DOHH2 (cell line): ENCODE measurements around the gene RPL18.

Source experiments
- H3F3A ChIP-seq: fragments of 200-600 bp; sonication (generic), shearing (Covaris generic); 2 replicates; pipeline ENCODE4 v1.6.0; 2016; ENCODE audit warnings: antibody characterized with exemption, mild to moderate bottlenecking; ENCODE audit not compliant: control insufficient read depth, insufficient read depth
- H3K27ac ChIP-seq: fragments of 200-600 bp; sonication (generic); 2 replicates; pipeline ENCODE4 v1.5.1; 2014; ENCODE audit warnings: low read depth, mild to moderate bottlenecking, low read length, moderate library complexity
- H3K27me3 ChIP-seq: fragments of 200-600 bp; sonication (generic); 2 replicates; pipeline ENCODE4 v1.6.1; 2014; ENCODE audit warnings: mild to moderate bottlenecking, low read length, mixed read lengths; ENCODE audit not compliant: control insufficient read depth
- H3K36me3 ChIP-seq: fragments of 200-600 bp; sonication (generic); 2 replicates; pipeline ENCODE4 v1.6.1; 2014; ENCODE audit warnings: mild to moderate bottlenecking, low read length, moderate library complexity, mixed read lengths; ENCODE audit not compliant: control insufficient read depth
- H3K4me1 ChIP-seq: fragments of 200-600 bp; sonication (generic); 2 replicates; pipeline ENCODE4 v1.6.1; 2014; ENCODE audit warnings: mild to moderate bottlenecking, low read length, mixed read lengths; ENCODE audit not compliant: control insufficient read depth
- H3K4me2 ChIP-seq: fragments of 200-600 bp; sonication (generic); 2 replicates; pipeline ENCODE4 v1.6.0; 2014; ENCODE audit warnings: mild to moderate bottlenecking, low read length, moderate library complexity
- H3K4me3 ChIP-seq: fragments of 200-600 bp; sonication (generic); 2 replicates; pipeline ENCODE4 v1.5.1; 2014; ENCODE audit warnings: mild to moderate bottlenecking, low read length, mixed read lengths
- H3K79me2 ChIP-seq: fragments of 200-600 bp; sonication (generic); 2 replicates; pipeline ENCODE4 v1.6.1; 2014; ENCODE audit warnings: mild to moderate bottlenecking, low read length, mixed read lengths; ENCODE audit not compliant: control insufficient read depth
- H3K9me2 ChIP-seq: fragments of 200-600 bp; sonication (generic); replicated peaks from 2 replicates; pipeline ENCODE4 v1.6.1; 2014; ENCODE audit warnings: mild to moderate bottlenecking, low read length, mixed read lengths; ENCODE audit not compliant: control insufficient read depth
- H3K9me3 ChIP-seq: fragments of 200-600 bp; sonication (generic); 2 replicates; pipeline ENCODE4 v1.6.1; 2014; ENCODE audit warnings: antibody characterized with exemption, low read length, mixed read lengths; ENCODE audit not compliant: control insufficient read depth, insufficient read depth
- H4K20me1 ChIP-seq: fragments of 200-600 bp; sonication (generic); 2 replicates; pipeline ENCODE4 v1.6.0; 2014; ENCODE audit warnings: low read depth, mild to moderate bottlenecking, antibody characterized with exemption, low read length, moderate library complexity; ENCODE audit not compliant: control insufficient read depth, insufficient read depth
- CTCF ChIP-seq: fragments of 200-600 bp; sonication (generic); IDR thresholded peaks from one replicate; pipeline ENCODE4 v1.5.1; 2014; ENCODE audit warnings: antibody characterized with exemption, mild to moderate bottlenecking, low read depth, low read length; ENCODE audit not compliant: poor library complexity, severe bottlenecking
- EZH2phosphoT487 ChIP-seq: fragments of 200-600 bp; sonication (generic); IDR thresholded peaks from 2 replicates; pipeline ENCODE4 v1.6.1; 2017; ENCODE audit warnings: borderline replicate concordance, mild to moderate bottlenecking, antibody characterized with exemption, low read length, moderate library complexity, mixed read lengths

The RPL18 gene

GRCh38 chr19:48598996-48599700 is 19.8 kb downstream of the RPL18 start:
- no peaks in the 10 kb centered on the region for H3K27me3 ChIP-seq
- no peaks in the 10 kb centered on the region for H3F3A ChIP-seq
- H3K9me3 ChIP-seq, result no peaks in the 10 kb centered on the region
- no peak for TF ChIP-seq CTCF
- TF ChIP-seq EZH2phosphoT487, result no peak
- no peaks in the 10 kb centered on the region for H3K36me3 ChIP-seq
- H3K79me2 ChIP-seq, result no peaks in the 10 kb centered on the region
- H3K9me2 ChIP-seq, result no peaks in the 10 kb centered on the region
- no peak overlapping the region for H3K27ac ChIP-seq
- peaks cover 16% of the 10 kb centered on the region for H3K4me1 ChIP-seq
- H3K4me3 ChIP-seq, result no peak overlapping the region
- no peak overlapping the region for H3K4me2 ChIP-seq
- H4K20me1 ChIP-seq, result no peaks in the 10 kb centered on the region

GRCh38 chr19:48596679-48597465 is 22.1 kb downstream of the RPL18 start:
- Histone ChIP-seq H3K79me2 (no peaks in the 10 kb centered on the region), H3K27me3 (no peaks in the 10 kb centered on the region), H3K9me3 (no peaks in the 10 kb centered on the region), H3K9me2 (no peaks in the 10 kb centered on the region), H4K20me1 (no peaks in the 10 kb centered on the region), H3K36me3 (no peaks in the 10 kb centered on the region), H3F3A (no peaks in the 10 kb centered on the region), H3K4me2 (peak overlapping the region; percentile 64), H3K27ac (no peak overlapping the region), H3K4me1 (peaks cover 16% of the 10 kb centered on the region), H3K4me3 (peak overlapping the region; percentile 61)
- TF ChIP-seq EZH2phosphoT487, result no peak
- no peak for TF ChIP-seq CTCF

- H3K27me3 ChIP-seq, result no peaks in the 10 kb centered on the region
- H3K4me3 ChIP-seq, result peak overlapping the region; percentile 61
- TF ChIP-seq CTCF (no peak), EZH2phosphoT487 (no peak)
- no peak overlapping the region for H3K27ac ChIP-seq
- H3K79me2 ChIP-seq, result no peaks in the 10 kb centered on the region
- H3K36me3 ChIP-seq, result no peaks in the 10 kb centered on the region
- H3K9me3 ChIP-seq, result no peaks in the 10 kb centered on the region
- no peaks in the 10 kb centered on the region for H4K20me1 ChIP-seq
- H3K4me2 ChIP-seq, result peak overlapping the region; percentile 64
- peaks cover 16% of the 10 kb centered on the region for H3K4me1 ChIP-seq
- H3F3A ChIP-seq, result no peaks in the 10 kb centered on the region
- H3K9me2 ChIP-seq, result no peaks in the 10 kb centered on the region
Observed at GRCh38 chr19:48596237-48596636, 22.7 kb downstream of the RPL18 start.
